ENCODE measurements around the gene PCK1.

The PCK1 gene

DNA sequence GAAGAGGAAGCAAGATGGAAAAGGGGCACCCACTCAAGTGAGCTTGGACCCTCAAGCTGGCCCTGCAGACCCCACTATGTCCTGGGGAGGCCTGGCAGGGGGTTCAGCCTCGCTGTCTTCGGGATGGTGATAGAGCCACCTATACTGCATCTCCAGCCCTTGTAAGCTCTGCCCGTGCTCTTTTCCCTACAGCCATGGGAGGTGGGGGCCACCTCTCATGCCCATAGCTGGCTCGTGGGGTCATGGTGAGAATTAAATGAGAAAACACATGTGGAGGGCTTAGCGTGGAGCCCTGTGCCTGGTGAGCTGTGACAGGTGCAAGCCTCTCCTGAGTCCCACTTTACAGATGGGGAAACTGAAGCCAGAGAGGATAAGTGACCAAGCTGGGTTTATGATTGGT is 27.7 kb downstream of the PCK1 start:
- DNase-seq (ENCODE audit: low read depth in 3 of 3) = no peak

DNA sequence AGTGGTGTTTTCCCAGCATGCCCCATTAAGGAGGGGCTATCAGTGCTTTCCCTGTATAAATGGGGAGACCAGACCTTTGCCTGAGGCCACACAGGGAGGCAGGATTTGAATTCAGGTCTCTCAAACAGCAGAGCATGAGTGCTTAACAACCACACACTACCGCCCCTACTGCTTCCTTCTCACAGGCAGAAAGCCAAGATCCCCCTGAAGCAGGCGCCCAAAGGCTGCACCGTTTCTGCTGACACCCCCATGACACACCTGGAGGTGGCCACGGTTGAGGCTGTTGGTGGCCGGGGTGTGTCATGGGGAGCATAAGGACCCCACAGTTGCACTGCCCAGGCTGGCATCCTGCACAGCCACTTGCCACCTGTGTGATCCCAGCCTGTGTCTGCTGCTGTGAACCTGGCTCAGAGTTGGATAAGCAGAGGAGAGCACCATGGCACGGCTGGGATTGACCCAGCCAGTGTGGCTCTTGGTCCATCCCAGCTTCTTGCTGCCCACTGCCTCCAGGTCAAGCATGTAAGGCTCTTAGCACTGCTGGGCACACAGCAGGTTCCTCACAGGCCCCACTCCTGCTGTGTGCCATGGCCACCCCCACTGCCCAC is 28.3 kb downstream of the PCK1 start:
- no peak for DNase-seq (ENCODE audit: low read depth in 3 of 3)

DNA sequence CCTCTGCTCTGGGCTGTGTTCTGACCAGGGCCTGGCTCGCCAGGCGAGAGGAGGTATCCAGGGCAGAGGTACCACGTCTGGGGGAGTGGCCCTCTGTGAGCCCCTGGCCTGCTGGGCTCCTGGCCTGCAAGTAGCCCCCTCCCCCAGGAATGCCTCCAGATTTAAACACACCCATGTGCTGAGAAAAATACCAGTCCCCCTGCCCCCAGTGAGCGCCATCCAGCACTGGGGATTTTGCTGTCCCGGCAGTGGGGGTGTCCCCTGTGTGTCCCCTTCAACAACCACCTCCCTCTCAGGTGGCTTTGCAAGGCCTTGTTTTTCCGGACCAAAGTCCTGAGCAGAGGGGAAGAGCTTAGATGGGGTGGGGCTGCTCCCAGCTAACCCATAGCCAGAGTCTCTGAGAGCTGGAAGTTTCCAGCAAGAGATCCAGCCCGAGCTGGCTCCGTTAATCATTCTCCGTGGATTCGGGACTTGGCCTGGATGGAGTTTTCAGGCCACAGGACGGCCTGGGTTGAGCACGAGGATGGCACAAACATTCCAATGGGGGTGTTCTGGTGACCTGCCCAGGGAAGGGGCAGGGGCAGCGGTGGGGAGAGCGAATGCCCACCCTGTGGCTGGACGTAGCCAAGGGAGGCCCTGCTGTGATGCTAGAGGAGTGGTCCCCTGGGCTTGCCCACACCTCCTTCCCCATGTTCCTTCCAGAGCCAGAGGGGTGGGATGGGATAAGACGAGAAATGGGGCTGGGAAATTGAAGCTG is 29.0 kb downstream of the PCK1 start:
- no peak for DNase-seq (ENCODE audit: low read depth in 3 of 3)

DNA sequence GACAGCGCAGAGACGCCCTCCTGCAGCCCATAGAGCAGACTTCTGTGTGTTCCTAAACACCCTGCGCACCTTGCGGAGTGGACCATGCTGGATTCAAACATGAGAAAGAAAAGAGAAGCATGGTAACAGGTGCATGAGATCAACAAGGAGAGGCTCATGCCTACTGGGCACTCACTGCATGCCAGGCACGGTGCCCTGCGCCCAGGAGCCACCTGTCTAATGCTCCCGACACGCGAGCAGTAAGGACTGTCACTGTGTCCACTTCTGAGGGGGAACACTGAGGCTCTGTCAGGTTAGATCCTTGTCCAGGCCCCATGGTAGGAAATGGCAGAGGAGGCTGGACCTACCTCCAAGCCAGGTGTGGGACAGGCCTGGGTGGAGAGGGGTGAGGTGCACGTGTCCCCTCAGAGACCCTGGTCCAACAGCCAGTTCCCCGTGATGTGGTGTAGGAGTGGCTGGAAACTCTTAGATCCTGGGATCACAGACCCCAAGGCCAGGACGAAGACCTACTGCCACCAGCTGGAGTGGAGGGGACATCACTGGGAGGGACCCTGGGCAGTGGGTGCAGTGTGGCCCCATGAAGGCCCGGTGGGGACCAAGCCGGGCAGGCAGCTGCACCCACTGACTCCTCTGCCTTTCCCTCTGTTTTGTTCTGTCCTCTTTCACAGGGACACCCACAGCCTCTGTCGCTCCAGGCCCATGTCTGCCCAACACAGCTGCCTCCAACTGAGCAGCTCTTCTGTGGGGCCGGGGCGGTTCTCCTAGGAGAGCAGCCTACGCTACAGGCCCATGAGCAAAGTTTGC is 29.8 kb downstream of the PCK1 start:
- no peak for DNase-seq (ENCODE audit: low read depth in 3 of 3)

DNA sequence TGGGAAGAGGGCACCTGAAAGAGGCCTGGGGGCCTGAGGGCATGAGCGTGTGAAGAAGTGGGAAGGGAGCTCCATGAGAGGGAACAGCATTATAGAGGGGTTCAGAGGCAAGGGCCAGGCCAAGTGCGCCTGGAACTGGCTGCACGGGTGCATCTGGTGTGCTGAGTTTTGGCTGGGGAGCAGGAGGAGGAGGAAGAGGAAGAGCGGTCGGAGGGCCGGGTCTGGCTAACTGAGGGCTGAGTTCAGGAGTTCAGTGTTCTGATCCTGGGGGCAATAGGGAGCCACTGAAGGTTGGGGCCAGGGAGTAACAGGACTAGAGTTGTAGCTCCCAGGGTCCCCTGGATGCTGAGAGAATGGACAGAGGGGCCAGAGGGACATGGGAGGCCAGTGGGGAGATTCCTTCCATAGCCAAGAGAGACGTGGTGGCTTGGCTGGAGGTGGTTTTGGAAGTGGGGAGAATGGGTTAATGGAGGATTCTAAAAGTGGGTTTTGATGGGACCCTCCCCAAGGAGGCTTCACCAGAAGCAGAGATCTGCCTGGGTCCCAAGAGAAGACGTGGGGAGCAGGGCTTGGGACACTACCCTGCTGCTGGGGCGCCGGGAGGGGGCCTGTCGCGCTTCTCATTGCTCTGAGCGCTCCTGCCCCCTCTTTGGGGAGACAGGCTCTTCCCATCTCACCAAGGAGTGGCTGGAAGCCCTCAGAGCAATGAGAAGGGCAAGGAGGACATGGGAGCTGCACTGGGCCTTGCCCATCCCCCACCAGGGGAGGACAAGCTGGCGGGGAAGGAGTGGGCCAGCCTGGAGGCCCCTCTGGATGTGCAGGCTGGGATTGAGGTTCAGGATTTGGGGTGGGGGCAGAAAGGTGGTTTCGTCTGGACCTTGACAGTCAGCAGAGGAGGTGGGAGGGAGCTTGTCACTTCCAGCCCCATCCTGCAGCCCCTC is 30.6 kb downstream of the PCK1 start:
- no peak for DNase-seq (ENCODE audit: low read depth in 3 of 3)

DNA sequence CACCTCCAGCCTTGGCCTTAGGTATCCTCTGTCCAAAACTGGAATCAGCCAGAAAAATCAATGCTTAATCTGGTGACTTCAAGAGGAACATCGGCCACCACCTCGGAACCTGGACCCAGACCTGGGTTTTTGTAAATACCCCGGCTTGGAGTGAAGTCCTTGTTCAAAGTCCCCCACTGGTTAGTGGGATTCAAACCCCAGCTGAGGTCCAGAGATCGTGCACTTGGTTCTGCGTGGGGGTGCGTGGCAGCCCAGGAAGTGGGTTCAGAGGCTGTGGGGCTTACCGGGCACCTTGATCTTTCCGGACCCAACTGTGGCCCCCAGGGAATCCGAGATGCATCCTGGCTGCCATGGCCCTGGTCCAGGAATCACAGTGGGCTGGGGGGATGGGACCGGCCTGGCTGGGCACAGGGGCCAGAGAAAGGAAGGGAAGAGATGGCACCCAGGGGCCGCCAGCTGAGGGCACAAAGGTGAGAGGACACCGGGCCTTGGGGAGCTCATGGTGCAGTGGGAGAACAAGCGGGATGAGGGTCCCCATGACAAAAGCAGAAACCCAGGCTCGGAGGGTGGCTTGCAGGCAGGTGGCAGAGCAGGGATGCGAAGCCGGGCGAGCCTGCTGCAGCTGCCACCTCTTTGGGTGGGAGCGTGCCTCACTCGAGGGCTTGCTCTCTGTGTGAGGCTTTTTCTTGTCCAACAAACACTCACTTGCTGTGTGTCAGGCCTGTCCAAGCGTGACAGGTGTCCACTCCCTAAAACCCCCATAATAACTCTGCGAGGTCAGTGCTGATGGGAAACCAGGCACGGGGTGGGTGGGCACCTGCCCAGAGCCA is 31.6 kb downstream of the PCK1 start:
- no peak for DNase-seq (ENCODE audit: low read depth in 3 of 3)

DNA sequence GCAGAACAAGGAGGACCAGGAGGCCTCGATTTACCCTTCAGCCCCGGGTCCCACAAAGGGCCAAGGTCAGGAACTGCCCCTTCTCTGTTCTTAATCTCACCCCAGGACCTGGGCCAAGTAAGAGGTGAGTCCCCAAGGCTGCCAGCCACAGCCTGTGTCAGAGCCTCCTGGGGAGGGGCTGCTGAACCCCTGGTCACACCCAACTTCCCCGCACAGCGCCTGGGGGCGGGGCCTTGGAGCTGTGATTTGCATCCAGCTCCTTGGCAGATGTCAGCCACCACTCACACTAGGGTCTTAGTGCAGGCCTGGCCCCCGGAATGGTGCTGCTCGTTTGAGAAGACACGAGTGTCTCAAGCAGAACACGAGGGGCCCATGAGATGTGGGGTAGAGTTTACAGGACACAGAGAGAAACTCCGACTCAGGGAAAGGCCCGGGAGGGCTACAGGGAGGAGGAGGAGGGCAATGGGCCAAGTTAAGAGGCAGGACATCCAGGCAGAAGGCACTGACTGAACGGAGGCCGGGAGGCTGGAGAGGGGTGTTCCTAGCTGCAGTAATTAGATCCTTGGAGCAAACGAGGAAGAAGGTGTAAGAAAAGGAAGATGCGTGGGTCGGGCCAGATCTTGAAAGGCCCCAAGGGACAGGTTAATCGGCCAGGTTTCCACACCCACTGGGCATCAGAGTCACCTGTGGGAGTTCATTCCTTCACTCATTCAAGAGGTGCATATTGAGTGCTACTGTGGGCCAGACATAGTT is 32.4 kb downstream of the PCK1 start:
- DNase-seq (ENCODE audit: low read depth in 3 of 3) = no peak

DNA sequence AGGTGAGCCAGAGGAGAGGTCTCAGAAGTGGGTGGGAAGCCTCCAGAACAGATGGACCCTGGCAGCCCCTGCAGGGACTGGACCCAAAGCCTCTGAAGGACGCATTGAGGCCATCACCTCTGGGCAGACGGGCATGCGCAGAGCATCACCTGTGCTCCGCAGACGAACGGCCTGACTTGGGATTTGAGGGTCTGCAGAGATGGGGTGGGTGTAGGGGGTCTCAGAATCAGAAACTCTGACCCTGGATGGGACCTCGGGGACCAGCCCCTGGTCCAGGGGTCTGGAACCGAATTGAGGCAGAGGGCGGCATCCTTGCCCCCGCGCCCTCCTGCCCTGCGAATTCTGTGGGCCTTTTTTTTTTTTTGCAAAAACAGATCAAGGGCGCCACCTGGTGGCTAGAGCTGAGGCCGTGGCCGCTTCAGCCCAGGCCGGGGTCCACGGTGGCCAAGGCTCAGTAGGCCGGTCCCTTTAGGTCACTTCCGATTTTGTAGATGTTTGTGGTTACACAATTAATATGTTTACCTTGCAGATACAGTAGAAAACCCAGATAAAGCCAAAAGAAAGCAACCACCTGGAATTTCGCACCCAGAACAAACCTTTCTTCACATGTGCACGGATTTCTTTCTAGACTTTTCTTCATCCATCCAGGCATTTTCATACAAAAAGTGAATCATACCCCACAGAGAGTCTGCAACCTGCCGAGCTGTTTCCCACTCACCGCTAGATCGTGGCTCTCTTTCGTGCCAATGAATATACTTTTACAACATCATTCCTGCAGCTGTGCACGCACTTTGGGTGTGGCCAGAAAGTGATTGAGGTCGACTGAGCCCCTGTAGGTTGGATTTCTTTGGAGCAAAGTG is 33.4 kb downstream of the PCK1 start:
- peak; percentile 11 to 50 (median 24) for DNase-seq (ENCODE audit: low read depth in 3 of 3)

DNA sequence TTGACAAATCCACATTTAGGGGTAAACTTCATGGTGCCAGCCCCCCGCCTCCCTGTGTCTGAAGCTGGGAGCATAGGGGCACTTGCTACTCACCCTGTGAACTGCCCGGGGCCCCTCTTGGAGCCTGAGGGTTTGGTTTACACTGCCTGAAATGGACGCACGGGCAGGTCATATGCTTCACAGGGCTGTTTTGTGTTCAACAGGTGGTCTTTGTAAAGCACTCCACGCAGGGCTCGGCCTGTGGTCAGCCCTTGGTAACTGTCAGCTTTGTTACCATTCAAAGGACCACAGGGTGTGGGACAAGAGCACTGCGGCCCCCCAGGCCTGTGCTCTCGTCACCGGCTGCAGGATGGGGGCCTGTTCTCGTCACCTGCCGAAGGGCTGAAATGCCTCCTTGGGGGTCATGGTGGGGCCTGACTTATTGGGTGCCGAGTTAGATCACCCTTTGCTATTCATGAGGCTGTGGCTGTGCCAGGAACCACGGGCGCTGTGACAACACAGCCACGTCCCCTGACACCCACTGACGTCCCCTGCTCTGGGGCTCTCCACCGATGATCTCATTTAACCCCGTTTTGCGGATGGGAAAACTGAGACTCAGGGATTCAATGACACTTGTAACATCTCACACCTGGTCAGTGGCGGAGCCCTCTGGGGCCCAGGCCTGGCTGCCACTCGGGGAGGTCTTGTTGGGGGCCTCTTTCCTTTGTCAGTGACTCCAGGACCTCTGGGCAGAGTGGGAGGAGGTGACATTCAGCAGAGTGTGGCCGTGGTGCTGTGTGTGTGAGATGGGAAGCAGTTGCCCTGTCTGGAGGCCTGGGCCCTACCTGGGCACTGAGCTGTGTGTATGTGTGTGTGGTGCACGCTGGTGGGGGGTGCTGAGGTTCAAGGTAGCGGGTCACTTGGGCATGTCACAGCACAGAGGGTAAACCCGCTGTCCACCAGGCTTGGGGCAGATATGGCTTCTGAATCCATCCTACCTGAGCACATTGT is 34.4 kb downstream of the PCK1 start:
- no peak for DNase-seq (ENCODE audit: low read depth in 3 of 3)

DNA sequence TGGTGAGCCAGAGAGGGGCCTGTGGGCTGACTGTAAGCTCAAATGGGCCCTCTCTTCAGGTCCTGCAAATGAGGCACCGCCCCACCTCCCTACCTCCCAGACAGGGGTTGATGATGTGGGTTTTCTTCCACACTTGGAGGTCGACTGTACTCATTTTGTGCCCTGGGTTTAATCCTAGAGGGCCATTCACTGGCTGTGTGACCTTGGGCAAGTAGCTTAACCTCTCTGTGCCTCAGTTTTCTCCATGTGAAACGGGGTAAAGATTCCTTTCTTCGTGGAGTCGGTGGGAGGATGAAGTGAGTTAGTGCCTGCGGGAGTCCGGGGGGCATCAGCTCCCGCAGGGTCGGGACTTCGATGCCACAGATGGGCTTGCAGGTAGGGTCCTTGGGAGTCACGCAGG is 35.4 kb downstream of the PCK1 start:
- DNase-seq (ENCODE audit: low read depth in 3 of 3) = no peak

DNA sequence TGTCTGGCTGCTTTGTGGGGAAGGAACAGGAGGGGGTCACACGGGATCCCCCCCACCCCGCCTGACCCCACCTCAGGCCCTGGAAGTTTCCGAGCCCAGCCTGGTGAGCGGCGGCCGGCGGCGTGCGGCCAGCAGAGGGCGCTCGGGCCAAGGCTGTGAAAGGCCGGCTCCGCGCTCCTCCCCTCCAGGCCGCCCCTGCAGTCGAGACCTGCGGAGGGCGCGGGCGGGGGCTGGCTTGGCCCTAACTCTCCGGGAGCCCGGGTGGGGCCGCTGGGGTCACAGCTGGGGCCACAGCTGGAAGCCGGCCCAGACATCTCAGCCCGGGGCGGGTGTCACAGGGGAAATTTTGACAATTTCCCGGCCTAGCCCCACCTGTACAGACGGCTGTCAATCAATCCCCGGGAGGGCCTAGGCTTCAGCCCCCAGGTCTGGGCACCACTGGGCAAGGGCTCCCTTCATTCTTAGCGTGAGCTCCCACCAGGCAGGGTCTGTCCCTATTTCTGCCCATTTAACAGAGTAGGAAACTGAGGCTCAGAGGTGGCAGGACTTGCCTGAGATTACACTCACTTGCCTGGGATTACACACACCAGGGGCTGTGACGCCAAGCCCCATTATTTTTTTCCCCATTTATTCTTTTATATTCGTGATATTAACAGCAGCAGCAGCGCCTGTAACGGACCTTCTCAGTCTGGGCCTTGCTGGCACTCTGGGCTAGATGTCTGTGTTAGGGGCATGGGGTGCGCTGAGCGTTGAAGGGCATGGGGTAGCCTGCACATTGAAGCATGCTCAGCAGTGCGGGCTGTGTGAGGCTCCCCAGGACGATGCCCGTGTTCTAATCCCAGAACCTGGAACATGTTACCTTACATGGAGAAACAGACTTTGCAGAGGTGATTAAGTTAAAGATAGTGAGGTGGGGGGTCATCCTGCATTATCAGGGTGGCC is 36.4 kb downstream of the PCK1 start:
- peak; percentile 38 to 69 (median 46) for DNase-seq (ENCODE audit: low read depth in 3 of 3)

DNA sequence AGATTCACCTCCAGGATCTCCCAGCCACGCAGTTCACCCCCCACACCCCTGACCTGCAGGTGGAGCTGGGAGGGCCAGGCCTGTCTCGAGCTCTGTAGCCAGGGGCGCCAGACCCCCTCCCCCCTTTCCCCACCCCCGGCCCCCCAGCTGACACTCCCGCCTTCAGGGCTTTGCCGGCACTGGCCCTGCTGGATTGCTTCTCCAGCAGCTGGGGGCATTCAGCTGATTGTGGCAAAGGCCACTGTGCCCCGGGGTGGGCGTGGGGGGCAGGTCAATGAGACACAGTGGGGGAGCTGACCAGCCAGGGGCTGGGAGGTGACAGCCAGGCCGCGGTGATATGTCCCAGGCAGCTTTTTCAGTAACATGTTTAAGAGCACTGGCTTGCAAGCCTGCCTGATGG is 37.1 kb downstream of the PCK1 start:
- no peak for DNase-seq (ENCODE audit: low read depth in 3 of 3)

DNA sequence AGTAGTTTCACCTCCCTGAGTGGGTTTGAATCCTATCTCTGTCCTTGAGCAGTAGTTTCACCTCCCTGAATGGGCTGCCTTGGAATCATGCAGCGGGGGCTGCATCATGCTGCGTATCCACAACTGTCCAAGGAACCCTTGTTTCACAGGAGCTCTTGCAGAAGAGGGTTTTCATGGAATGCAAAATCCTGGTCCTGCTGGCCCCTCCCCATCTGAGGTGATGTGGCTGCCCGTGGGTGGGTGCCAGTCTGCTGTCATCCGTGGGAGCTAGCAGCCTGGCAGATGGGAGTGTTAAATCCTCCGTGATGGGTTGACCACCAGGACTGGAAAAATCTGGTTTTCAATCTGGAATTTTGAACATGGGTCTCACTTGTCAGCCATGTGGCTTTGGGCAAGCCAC is 37.6 kb downstream of the PCK1 start:
- no peak for DNase-seq (ENCODE audit: low read depth in 3 of 3)

DNA sequence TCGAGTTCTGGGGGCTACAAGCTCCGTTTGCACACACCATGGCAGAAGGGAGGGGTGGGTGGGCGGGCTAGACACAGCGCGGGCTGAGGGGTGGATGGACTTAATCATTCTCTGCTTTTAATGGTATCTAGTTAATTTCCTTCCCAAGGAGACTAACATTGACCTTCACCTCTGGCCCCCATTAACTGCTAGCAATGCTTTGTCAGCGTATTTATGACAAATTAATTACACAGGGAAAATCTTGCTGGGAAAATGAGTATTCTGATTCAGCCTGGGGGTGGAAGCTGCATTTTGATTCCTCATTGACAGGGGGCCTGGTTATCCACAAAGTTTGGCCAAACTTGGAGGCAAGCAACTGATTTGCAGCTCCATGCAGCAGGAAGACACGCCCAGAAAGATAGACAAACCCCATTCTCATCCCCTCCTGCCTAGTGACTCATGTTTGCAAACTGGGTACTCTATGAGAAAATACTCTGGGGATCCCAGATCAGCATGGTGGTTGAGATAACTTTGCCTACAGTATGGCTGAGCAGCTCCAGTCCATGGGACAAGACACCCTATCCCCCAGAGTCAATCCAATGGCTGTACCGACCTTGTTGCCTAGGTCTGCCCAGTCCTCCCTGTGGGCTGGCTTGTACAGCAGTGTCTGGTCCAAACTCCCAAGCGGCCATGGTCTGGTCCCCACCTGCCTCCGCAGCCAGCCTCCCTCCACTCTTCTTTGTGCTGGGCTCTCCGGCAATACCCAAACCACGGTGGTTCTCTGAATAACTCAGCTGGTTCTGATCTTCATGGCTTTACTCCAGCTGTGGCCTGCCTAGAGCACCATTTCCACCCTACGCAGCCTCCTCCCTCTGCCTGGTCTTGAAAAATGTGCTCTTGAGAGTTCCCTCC is 39.7 kb downstream of the PCK1 start:
- DNase-seq (ENCODE audit: low read depth in 3 of 3) = no peak

DNA sequence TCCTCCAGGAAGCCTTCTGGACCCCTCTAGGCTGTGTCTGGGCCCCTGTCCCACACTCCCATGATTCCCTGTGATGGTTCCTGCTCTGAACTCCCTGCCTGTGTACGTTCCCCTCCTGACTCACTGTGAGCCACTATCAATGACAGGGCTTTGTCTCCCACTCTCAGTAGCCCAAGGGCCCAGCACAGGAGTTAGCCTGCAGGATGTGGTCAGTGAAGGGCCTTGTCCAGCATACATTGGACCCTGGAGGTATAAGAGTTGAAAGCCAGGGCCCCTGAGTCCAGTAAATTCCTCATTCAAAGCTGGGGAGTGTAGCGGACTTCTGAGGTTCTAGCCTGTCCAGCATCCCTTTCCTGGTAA is 40.3 kb downstream of the PCK1 start:
- DNase-seq (ENCODE audit: low read depth in 3 of 3) = no peak

DNA sequence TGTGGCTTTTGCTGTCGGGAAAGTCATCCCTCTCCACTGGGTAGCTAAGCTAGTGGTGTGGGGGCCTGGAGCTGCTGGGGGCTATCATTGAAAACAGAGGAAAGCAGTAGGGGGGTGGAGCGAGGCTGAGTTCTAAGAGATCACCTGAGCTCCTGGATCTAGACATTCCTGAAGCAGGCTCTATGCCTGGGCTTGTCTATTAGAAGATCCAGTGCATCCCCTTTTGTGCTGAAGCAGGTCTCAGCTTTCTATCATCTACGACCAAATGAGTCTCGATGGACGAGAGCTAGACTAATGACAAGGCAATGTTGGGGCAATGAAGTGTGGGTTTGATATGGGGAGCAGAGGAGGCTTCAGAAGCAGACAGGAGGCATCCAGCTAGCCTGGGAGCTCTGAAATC is 40.8 kb downstream of the PCK1 start:
- no peak for DNase-seq (ENCODE audit: low read depth in 3 of 3)

Data from stimulated activated CD4-positive, alpha-beta T cell treated with anti-CD3 and anti-CD28 coated beads, TNF-alpha, amount 100 ng/mL, for 48 hours (primary cell).